ENCODE data around the gene ATF3.
A peak's percentile ranks its signal among the peaks of the same experiment; 100 is the strongest.

Gene ATF3

GRCh38 chr1:212566522-212567479, 41.8 kb upstream of the ATF3 start:
- TF ChIP-seq CTCF (IDR thresholded peaks at IDR 0.05; ENCODE audit: borderline replicate concordance, insufficient read depth, low read depth, low read length), result no peak
- H3K4me3 ChIP-seq (ENCODE audit: low read depth, low read length), result peak overlapping the region; percentile 43

GRCh38 chr1:212567638-212568037, 40.9 kb upstream of the ATF3 start:
- H3K4me3 ChIP-seq (ENCODE audit: low read depth, low read length), result no peak overlapping the region
- TF ChIP-seq CTCF (IDR thresholded peaks at IDR 0.05; ENCODE audit: borderline replicate concordance, insufficient read depth, low read depth, low read length), result no peak

GRCh38 chr1:212568978-212569537, 39.5 kb upstream of the ATF3 start:
- no peak overlapping the region for H3K4me3 ChIP-seq (ENCODE audit: low read depth, low read length)
- TF ChIP-seq CTCF (IDR thresholded peaks at IDR 0.05; ENCODE audit: borderline replicate concordance, insufficient read depth, low read depth, low read length), result no peak

GRCh38 chr1:212574732-212575131, 33.8 kb upstream of the ATF3 start:
- no peak overlapping the region for H3K4me3 ChIP-seq (ENCODE audit: low read depth, low read length)
- TF ChIP-seq CTCF (IDR thresholded peaks at IDR 0.05; ENCODE audit: borderline replicate concordance, insufficient read depth, low read depth, low read length), result no peak

GRCh38 chr1:212575333-212575732, 33.2 kb upstream of the ATF3 start:
- H3K4me3 ChIP-seq (ENCODE audit: low read depth, low read length), result no peak overlapping the region
- no peak for TF ChIP-seq CTCF (IDR thresholded peaks at IDR 0.05; ENCODE audit: borderline replicate concordance, insufficient read depth, low read depth, low read length)

GRCh38 chr1:212578041-212578440, 30.5 kb upstream of the ATF3 start:
- H3K4me3 ChIP-seq (ENCODE audit: low read depth, low read length), result no peak overlapping the region
- no peak for TF ChIP-seq CTCF (IDR thresholded peaks at IDR 0.05; ENCODE audit: borderline replicate concordance, insufficient read depth, low read depth, low read length)

- no peak overlapping the region for H3K4me3 ChIP-seq (ENCODE audit: low read depth, low read length)
Observed at GRCh38 chr1:212581034-212581433, 27.5 kb upstream of the ATF3 start.

More at GRCh38 chr1:212581034-212581433, 27.5 kb upstream of the ATF3 start:
- no peak for TF ChIP-seq CTCF (IDR thresholded peaks at IDR 0.05; ENCODE audit: borderline replicate concordance, insufficient read depth, low read depth, low read length)
